Ascending aorta (tissue), 2 donors: Measurements from ENCODE around the gene GABRB1. TPM values are rescaled to one million over a fixed set of nuclear protein-coding genes. Genes with fewer than 3 reads are reported as not detected.

Experiments used
- DNase-seq, 2 donors: peaks; one replicate each; pipeline ENCODE4 v3.0.0-alpha.2; 2019; ENCODE audit warnings: low spot score in 2 of 2
- H3K27ac ChIP-seq, 2 donors: fragments of 200-600 bp; sonication (generic); one replicate each; pipeline ENCODE4 v1.5.1; 2016 to 2017; ENCODE audit warnings: mild to moderate bottlenecking in 1 of 2
- H3K27me3 ChIP-seq: fragments of 200-600 bp; sonication (generic); one replicate; pipeline ENCODE4 v1.5.1; 2017
- H3K36me3 ChIP-seq, 2 donors: fragments of 200-600 bp; sonication (generic); one replicate each; pipeline ENCODE4 v1.5.1; 2016
- H3K4me1 ChIP-seq, 2 donors: fragments of 200-600 bp; sonication (generic); one replicate each; pipeline ENCODE4 v1.5.1; 2016 to 2017; ENCODE audit warnings: mild to moderate bottlenecking in 1 of 2
- H3K4me3 ChIP-seq, 2 donors: fragments of 200-600 bp; sonication (generic); one replicate each; pipeline ENCODE4 v1.5.1; 2016 to 2017; ENCODE audit warnings: mild to moderate bottlenecking in 1 of 2
- H3K9me3 ChIP-seq, 2 donors: fragments of 200-600 bp; sonication (generic); one replicate each; pipeline ENCODE4 v1.5.1; 2016
- intact Hi-C: fragments of 100-400 bp; cut with DNase I; formaldehyde crosslinking; loops from one replicate; pipeline ENCODE4 v1.15.1; 2023
- total RNA-seq: library from RNA; depleted of rRNA; stranded (reverse); fragments of >200 nt; gene quantifications from one replicate; pipeline ENCODE4 v1.1.0, GENCODE V29; 2016
- TF ChIP-seq, protein P1 (sequence below), 3 experiments: fragments of 200-600 bp in 2 of 3; fragments of 450-650 bp in 1 of 3; sonication (generic) in 2 of 3; IDR thresholded peaks; one replicate each; pipeline ENCODE4 v1.5.1; 2016 to 2019; ENCODE audit warnings: antibody characterized with exemption in 3 of 3, mild to moderate bottlenecking in 1 of 3, moderate library complexity in 1 of 3

The GABRB1 gene
- total RNA-seq, 1 donor from 2014 or later = 0.53 TPM

DNA sequence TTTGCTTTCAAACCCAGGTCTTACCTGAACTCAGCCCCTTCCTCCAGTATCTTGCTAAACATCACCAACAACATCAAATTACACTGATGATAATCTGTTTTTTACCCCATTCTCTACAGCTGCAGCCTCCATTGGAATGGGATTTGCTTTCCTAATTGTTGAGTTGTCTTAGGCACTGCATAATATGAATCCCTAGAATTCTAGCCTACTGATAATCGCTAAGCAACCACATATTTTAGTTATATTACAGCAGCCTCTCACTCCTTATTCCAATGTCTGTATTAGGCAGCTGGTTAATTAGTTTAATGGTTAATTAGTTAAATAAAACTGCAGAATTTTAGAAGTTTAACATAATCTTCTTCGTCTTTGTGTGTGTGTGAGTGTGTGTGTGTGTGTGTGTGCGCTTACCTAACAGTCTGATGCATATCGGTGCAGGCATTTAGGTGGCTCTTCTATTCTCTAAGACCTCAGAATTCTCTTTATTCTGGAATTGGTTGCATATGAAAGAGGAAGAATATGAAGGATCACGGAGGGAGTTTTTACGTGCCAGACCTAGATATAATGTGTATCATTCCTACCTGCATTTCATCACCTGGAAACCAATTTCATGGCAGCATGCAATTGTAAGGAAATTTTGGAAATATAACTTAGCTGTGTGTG lies 437.5 kb downstream of the GABRB1 start:
- H3K4me1 ChIP-seq = no peaks in the 10 kb centered on the region
- H3K9me3 ChIP-seq = no peaks in the 10 kb centered on the region
- intact Hi-C loops = loop anchor here (10.0 kb wide), 1 partner anchor 876 kb away; the partner anchor contains the start of gene SLAIN2
- no peaks in the 10 kb centered on the region for H3K36me3 ChIP-seq
- H3K27ac ChIP-seq = no peak overlapping the region
- no peak for DNase-seq
- no peaks in the 10 kb centered on the region for H3K27me3 ChIP-seq
- TF ChIP-seq, protein P1, sequence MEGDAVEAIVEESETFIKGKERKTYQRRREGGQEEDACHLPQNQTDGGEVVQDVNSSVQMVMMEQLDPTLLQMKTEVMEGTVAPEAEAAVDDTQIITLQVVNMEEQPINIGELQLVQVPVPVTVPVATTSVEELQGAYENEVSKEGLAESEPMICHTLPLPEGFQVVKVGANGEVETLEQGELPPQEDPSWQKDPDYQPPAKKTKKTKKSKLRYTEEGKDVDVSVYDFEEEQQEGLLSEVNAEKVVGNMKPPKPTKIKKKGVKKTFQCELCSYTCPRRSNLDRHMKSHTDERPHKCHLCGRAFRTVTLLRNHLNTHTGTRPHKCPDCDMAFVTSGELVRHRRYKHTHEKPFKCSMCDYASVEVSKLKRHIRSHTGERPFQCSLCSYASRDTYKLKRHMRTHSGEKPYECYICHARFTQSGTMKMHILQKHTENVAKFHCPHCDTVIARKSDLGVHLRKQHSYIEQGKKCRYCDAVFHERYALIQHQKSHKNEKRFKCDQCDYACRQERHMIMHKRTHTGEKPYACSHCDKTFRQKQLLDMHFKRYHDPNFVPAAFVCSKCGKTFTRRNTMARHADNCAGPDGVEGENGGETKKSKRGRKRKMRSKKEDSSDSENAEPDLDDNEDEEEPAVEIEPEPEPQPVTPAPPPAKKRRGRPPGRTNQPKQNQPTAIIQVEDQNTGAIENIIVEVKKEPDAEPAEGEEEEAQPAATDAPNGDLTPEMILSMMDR (IDR thresholded peaks at IDR 0.05) = no peak
- no peak overlapping the region for H3K4me3 ChIP-seq

DNA sequence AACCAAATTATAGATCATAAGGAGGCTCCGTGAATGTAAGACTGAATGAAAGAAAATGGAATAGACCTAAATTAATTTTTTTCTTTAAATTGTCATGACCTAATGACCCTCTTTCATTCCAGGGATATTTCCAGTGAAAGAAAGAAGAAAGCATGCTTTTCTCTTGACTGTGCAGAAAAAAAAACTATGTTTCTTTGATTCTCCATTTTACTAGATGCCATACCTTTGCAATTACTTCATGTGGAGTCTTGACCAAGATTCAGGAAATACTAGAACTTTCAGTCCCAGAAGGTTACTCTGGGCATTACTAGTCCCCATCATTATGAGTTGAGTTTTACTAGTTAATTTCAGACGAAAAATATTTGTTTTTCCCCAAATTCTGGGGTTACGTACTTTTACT lies 438.6 kb downstream of the GABRB1 start:
- intact Hi-C loops = loop anchor here (10.0 kb wide), 1 partner anchor 875 kb away; the partner anchor contains the start of gene SLAIN2
- no peak overlapping the region for H3K27ac ChIP-seq
- no peaks in the 10 kb centered on the region for H3K9me3 ChIP-seq
- DNase-seq = no peak
- H3K4me1 ChIP-seq = no peaks in the 10 kb centered on the region
- H3K4me3 ChIP-seq = no peak overlapping the region
- H3K27me3 ChIP-seq = no peaks in the 10 kb centered on the region
- no peaks in the 10 kb centered on the region for H3K36me3 ChIP-seq
- TF ChIP-seq, protein P1 (IDR thresholded peaks at IDR 0.05) = no peak

DNA sequence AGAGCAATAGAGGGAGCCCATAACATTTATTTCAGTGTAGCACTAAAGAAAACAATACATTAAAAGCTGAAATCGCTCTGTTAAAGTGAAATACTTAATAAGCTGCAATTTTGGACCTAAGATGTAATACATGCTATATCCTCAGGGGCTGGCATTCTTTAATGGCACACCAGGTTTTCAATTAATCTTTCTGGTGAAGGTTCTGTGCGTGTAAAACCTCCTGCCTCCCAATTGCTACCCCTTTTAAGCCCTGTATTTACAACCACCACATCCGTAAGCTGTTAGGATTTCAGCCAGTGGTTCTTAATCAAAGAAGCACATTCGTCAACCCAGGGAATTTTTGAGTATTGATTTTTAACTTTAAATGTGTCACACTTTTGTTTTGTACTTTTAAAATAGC lies 439.7 kb downstream of the GABRB1 start:
- Histone ChIP-seq H3K27me3 (no peaks in the 10 kb centered on the region), H3K9me3 (no peaks in the 10 kb centered on the region), H3K27ac (no peak overlapping the region), H3K4me3 (no peak overlapping the region), H3K36me3 (no peaks in the 10 kb centered on the region), H3K4me1 (no peaks in the 10 kb centered on the region)
- intact Hi-C loops = no loop called here
- no peak for DNase-seq
- TF ChIP-seq, protein P1 (IDR thresholded peaks at IDR 0.05) = no peak

- intact Hi-C loops = no loop called here
Measured at GRCh38 chr4:47471591-47471990, 440.2 kb downstream of the GABRB1 start.

GRCh38 chr4:47473141-47473750 lies 441.9 kb downstream of the GABRB1 start:
- H3K9me3 ChIP-seq = no peaks in the 10 kb centered on the region
- TF ChIP-seq, protein P1 (IDR thresholded peaks at IDR 0.05) = no peak
- H3K4me1 ChIP-seq = no peaks in the 10 kb centered on the region
- DNase-seq = no peak
- H3K27ac ChIP-seq = no peak overlapping the region
- no peaks in the 10 kb centered on the region for H3K36me3 ChIP-seq
- H3K27me3 ChIP-seq = no peaks in the 10 kb centered on the region
- intact Hi-C loops = no loop called here
- no peak overlapping the region for H3K4me3 ChIP-seq

More at GRCh38 chr4:47471591-47471990, 440.2 kb downstream of the GABRB1 start:
- no peak for DNase-seq
- no peak overlapping the region for H3K27ac ChIP-seq
- H3K27me3 ChIP-seq = no peaks in the 10 kb centered on the region
- TF ChIP-seq, protein P1 (IDR thresholded peaks at IDR 0.05) = no peak
- H3K4me1 ChIP-seq = no peaks in the 10 kb centered on the region
- no peaks in the 10 kb centered on the region for H3K36me3 ChIP-seq
- H3K4me3 ChIP-seq = no peak overlapping the region
- no peaks in the 10 kb centered on the region for H3K9me3 ChIP-seq
